Gastrocnemius medialis (tissue), 4 donors: ENCODE results near the gene UAP1L1. TPM values are rescaled to one million over a fixed set of nuclear protein-coding genes. Genes with fewer than 3 reads are reported as not detected.
"Not testable (repeated sequence)": the region's sequence is repeated elsewhere in the genome, so short reads cannot be mapped to it uniquely, and the experiment has no call there.

Experiments used
- ATAC-seq, 2 donors: fragments of 150-250 bp; one replicate each; pipeline ENCODE4 v1.9.1; 2016
- DNase-seq, 2 donors: peaks; one replicate each; pipeline ENCODE4 v3.0.0-alpha.2; 2019
- H3K27ac ChIP-seq, 4 donors: fragments of 200-600 bp; sonication (generic); 1 replicate in 1 of 4; 2 replicates in 3 of 4; pipeline ENCODE4 v1.5.1; 2016 to 2018; ENCODE audit warnings: mild to moderate bottlenecking in 2 of 4, moderate library complexity in 1 of 4
- H3K27me3 ChIP-seq, 3 donors: fragments of 200-600 bp; sonication (generic) in 2 of 3; 1 replicate in 1 of 3; 2 replicates in 2 of 3; pipeline versions ENCODE4 v1.5.1 to v1.6.0; 2016 to 2019; ENCODE audit warnings: mild to moderate bottlenecking in 1 of 3, moderate library complexity in 1 of 3
- H3K36me3 ChIP-seq, 2 donors: fragments of 200-600 bp; sonication (generic) in 1 of 2; one replicate each; pipeline ENCODE4 v1.5.1; 2017 to 2018
- H3K4me1 ChIP-seq, 2 donors: fragments of 200-600 bp; sonication (generic) in 1 of 2; one replicate each; pipeline ENCODE4 v1.5.1; 2016 to 2017; ENCODE audit warnings: mild to moderate bottlenecking in 2 of 2
- H3K4me3 ChIP-seq, 4 donors: fragments of 200-600 bp; sonication (generic) in 3 of 4; 1 replicate in 1 of 4; 2 replicates in 3 of 4; pipeline ENCODE4 v1.5.1; 2016 to 2019; ENCODE audit warnings: mild to moderate bottlenecking in 2 of 4
- H3K9me3 ChIP-seq, 3 donors: fragments of 200-600 bp; sonication (generic) in 2 of 3; 1 replicate in 1 of 3; 2 replicates in 2 of 3; pipeline ENCODE4 v1.5.1; 2016 to 2019
- POLR2A ChIP-seq, 2 donors: fragments of 450-650 bp; IDR thresholded peaks; one replicate each; pipeline ENCODE4 v1.6.1; 2017; ENCODE audit warnings: antibody characterized with exemption in 2 of 2, mild to moderate bottlenecking in 2 of 2, moderate library complexity in 2 of 2
- in situ Hi-C, 4 donors: fragments of 200-750 bp; cut with MboI; loops; one replicate each; pipeline versions ENCODE4 v1.15.0 to v1.8.0; 2017; ENCODE audit warnings: low sequenced_read_pairs in 4 of 4
- intact Hi-C: fragments of 100-400 bp; cut with DNase I; formaldehyde crosslinking; loops from one replicate; pipeline ENCODE4 v1.15.1; 2023; ENCODE audit warnings: low total_unique reads
- total RNA-seq, 4 donors: library from RNA; depleted of rRNA; stranded (reverse); fragments of >200 nt; gene quantifications; one replicate each; pipeline versions ENCODE4 v1.1.0 to v1.2.3, GENCODE V29; 2016
- TF ChIP-seq, protein P1 (sequence below), 5 experiments: fragments of 450-650 bp in 3 of 5; fragments of 200-600 bp in 2 of 5; sonication (generic) in 2 of 5; IDR thresholded peaks in 4 of 5; conservative IDR thresholded peaks in 1 of 5; 1 replicate in 4 of 5; 2 replicates in 1 of 5; pipeline ENCODE4 v1.5.1; 2016 to 2019; ENCODE audit warnings: antibody characterized with exemption in 5 of 5, mild to moderate bottlenecking in 3 of 5, moderate library complexity in 3 of 5

The UAP1L1 gene
- total RNA-seq, 4 donors from 2014 or later: 0.49 to 2.5 (median 1.5) TPM

DNA sequence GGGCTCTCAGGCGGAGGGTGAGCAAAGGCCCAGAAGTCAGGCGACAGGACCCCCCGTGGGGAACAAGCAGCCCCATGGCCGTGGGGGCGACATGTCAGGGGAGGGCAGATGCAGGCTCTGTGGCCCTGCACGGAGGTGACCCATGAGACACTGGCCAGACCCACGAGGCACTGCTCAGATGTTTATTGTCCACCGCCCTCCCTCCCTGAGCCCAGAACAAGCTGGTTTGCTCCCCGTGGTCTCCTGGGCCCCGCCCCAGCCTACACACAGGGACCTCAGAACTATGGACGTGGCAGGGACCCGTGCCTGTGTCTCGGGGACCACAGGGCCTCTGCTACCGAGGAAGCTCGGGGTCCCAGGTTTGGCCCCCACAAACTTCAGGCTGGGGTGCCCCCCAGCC is 47.3 kb upstream of the UAP1L1 start:
- Histone ChIP-seq H3K36me3 (no peaks in the 10 kb centered on the region), H3K4me1 (peaks cover 21 to 23% of the 10 kb centered on the region in 2 donors), H3K4me3 (no peak overlapping the region), H3K27me3 (peaks cover 0 to 6% (median 0%) of the 10 kb centered on the region in 3 donors), H3K27ac (no peak overlapping the region), H3K9me3 (no peaks in the 10 kb centered on the region)
- ATAC-seq: no peak
- no peak for DNase-seq
- in situ Hi-C loops: loop anchor here in 3 of 4 donors (5.0 to 10.0 kb wide), 3 partner anchors 85 to 245 kb away; partner anchors contain the start of genes C8G (in 1 of the 3) and FBXW5 (in 1 of the 3)
- TF ChIP-seq, protein P1, sequence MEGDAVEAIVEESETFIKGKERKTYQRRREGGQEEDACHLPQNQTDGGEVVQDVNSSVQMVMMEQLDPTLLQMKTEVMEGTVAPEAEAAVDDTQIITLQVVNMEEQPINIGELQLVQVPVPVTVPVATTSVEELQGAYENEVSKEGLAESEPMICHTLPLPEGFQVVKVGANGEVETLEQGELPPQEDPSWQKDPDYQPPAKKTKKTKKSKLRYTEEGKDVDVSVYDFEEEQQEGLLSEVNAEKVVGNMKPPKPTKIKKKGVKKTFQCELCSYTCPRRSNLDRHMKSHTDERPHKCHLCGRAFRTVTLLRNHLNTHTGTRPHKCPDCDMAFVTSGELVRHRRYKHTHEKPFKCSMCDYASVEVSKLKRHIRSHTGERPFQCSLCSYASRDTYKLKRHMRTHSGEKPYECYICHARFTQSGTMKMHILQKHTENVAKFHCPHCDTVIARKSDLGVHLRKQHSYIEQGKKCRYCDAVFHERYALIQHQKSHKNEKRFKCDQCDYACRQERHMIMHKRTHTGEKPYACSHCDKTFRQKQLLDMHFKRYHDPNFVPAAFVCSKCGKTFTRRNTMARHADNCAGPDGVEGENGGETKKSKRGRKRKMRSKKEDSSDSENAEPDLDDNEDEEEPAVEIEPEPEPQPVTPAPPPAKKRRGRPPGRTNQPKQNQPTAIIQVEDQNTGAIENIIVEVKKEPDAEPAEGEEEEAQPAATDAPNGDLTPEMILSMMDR (IDR thresholded peaks at IDR 0.05 in 4 of 5, conservative IDR thresholded peaks at IDR 0.05 in 1 of 5): no peak
- no peak for TF ChIP-seq POLR2A (IDR thresholded peaks at IDR 0.05)
- intact Hi-C loops: no loop called here

DNA sequence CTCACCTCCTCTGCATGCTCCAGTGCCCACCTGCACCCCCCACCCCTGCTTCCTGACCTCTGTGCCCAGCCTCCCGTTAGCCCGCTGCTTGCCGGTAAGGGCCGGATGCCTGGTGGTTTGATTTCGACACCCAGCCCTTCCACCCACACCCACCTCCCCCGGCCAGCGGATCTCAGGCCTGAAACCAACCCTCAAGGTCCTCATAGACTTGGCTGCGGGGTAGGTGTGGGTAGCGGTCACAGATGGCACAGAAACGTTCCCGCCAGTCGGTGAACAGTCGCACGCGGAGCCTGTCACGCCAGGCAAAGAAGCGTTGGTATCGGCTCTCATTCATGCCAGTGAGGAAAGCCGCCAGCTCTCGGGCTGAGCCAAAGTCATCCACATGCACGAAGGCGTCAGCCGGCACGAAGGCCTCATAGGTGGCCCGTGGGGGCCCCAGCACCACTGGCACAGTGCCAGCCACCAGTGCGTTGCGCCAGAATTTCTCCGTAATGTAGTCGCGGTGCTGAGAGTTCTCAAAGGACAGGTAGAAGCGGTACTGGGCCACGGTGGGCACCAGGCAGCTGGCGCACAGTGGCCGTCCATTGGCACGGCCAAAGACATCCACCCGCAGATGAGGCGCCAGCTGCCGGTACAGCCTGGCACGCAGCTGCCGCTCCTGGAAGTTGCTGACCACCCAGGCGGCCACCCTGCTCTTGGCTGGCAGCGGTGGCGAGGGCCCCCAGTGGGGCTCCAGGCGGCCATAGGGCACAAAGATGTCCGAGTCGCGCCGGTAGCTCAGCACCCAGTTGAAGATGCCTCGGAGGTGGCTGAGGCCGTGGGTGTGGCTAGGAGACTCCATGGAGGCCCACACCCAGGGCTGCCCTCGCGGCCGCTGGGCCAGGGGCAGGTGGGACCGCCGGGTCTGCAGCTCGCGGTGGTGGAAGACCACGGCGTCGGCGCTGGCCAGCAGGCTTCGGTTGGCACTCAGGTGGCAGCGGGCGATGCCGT is 46.5 kb upstream of the UAP1L1 start:
- Histone ChIP-seq H3K4me1 (peaks cover 23% of the 10 kb centered on the region in 2 donors), H3K9me3 (no peaks in the 10 kb centered on the region), H3K4me3 (no peak overlapping the region), H3K36me3 (no peaks in the 10 kb centered on the region), H3K27me3 (peaks cover 0 to 6% (median 0%) of the 10 kb centered on the region in 3 donors), H3K27ac (no peak overlapping the region)
- no peak for TF ChIP-seq POLR2A (IDR thresholded peaks at IDR 0.05)
- TF ChIP-seq, protein P1 (IDR thresholded peaks at IDR 0.05 in 4 of 5, conservative IDR thresholded peaks at IDR 0.05 in 1 of 5): no peak
- intact Hi-C loops (no loop called here), in situ Hi-C loops (loop anchor here in 3 of 4 donors (5.0 to 10.0 kb wide), 3 partner anchors 86 to 246 kb away; partner anchors contain the start of genes C8G (in 1 of the 3) and FBXW5 (in 1 of the 3))
- no peak for DNase-seq
- no peak for ATAC-seq

DNA sequence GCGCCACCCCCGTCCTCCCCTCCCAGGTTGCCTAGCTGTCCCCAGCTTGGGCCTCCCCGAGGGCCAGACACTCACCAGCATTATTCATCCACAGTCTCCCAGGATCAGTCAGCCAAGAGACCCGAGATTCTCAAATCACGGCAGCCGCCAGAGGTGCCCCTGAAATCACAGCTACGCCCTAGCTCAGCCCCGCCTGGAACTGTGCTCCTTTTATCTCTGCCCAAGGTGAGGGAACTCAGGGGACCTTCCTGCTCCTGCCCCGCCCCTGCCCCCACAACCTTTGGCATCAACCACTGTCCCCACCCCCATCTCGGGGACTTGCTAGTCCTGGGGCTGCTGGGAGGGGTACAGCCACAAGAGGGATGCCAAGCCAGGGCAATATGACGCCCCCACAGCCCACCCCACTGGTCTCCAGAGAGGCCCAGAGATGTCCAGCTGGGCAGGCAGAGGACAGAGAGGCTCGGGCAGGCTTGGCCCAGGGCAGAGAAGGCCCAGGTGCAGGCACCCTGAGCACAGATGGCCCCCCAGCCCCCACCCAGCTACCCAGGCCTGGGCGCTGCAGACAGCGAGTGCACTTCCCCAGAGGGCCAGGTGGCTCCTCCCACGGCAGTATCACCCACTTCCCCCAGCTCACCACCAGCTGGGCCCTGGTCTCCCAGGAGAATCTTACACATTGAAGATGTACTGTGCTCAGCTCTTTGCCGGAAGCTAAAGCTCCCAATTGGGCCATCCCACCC is 45.2 kb upstream of the UAP1L1 start, which contains the start of gene FUT7:
Gene FUT7, minus strand, starts transcription at position 185 of the 737 bp plus-strand sequence. Its CDS starts 97 bp downstream, at position 88.
- no peak for DNase-seq
- Histone ChIP-seq H3K4me3 (no peak within 1 kb of the TSS), H3K36me3 (no peaks in the 10 kb centered on the region), H3K27me3 (peaks cover 0 to 6% (median 0%) of the 10 kb centered on the region in 3 donors), H3K9me3 (no peaks in the 10 kb centered on the region), H3K27ac (no peak within 1 kb of the TSS), H3K4me1 (peaks cover 16 to 17% of the 10 kb centered on the region in 2 donors)
- intact Hi-C loops (no loop called here), in situ Hi-C loops (loop anchor here in 3 of 4 donors (5.0 to 10.0 kb wide), 3 partner anchors 87 to 247 kb away; partner anchors contain the start of genes C8G (in 1 of the 3) and FBXW5 (in 1 of the 3))
- TF ChIP-seq POLR2A (IDR thresholded peaks at IDR 0.05): no peak
- TF ChIP-seq, protein P1 (IDR thresholded peaks at IDR 0.05 in 4 of 5, conservative IDR thresholded peaks at IDR 0.05 in 1 of 5): no peak
- no peak for ATAC-seq

DNA sequence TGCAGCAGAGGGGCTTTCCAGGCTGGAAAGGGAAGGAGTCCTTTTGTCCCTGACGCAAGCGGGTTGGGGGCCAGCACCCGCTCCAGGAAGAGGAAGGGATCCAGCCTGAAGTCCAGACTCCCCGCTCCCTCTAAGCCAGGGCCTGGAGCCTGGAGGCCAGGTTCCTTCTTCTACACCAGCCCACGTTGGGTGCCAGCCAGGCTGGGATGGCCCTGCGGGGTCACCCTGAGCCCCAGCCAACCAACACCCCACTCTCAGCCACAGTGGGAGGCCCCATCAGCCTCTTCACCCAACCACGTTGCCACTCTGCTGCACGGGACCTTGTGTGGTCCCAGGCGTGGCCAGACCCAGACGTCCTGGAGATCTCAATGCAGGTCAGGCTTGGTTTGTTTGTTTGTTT is 44.5 kb upstream of the UAP1L1 start:
- Histone ChIP-seq H3K4me3 (peak overlapping the region in 1 of 4 donors; percentile 12), H3K27ac (no peak overlapping the region), H3K9me3 (no peaks in the 10 kb centered on the region), H3K36me3 (no peaks in the 10 kb centered on the region), H3K27me3 (peaks cover 0 to 6% (median 0%) of the 10 kb centered on the region in 3 donors), H3K4me1 (peaks cover 11 to 13% of the 10 kb centered on the region in 2 donors)
- intact Hi-C loops: no loop called here
- ATAC-seq: no peak
- TF ChIP-seq POLR2A (IDR thresholded peaks at IDR 0.05): no peak
- TF ChIP-seq, protein P1 (IDR thresholded peaks at IDR 0.05 in 4 of 5, conservative IDR thresholded peaks at IDR 0.05 in 1 of 5): no peak
- peak; percentile 35 to 53 for DNase-seq
- in situ Hi-C loops: loop anchor here in 3 of 4 donors (5.0 to 10.0 kb wide), 3 partner anchors 88 to 248 kb away; partner anchors contain the start of genes C8G (in 1 of the 3) and FBXW5 (in 1 of the 3)

DNA sequence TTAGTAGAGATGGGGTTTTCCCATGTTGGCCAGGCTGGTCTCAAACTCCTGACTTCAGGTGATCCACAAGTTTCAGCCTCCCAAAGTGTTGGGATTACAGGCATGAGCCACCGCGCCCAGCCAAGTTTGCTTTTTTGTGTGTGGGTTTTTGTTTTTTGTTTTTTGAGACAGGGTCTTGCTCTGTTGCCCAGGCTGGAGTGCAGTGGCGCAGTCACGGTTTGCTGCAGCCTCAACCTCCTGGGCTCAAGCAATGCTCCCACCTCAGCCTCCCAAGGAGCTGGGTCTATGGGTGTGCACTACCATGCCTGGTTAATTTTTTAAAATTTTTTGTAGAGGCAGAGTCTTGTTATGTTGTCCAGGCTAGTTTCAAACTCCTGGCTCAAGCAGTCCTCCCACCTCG is 43.8 kb upstream of the UAP1L1 start:
- Histone ChIP-seq H3K4me3 (peak overlapping the region in 1 of 4 donors; percentile 12), H3K4me1 (peaks cover 9 to 12% of the 10 kb centered on the region in 2 donors)
- in situ Hi-C loops: loop anchor here in 3 of 4 donors (5.0 to 10.0 kb wide), 3 partner anchors 89 to 249 kb away; partner anchors contain the start of genes C8G (in 1 of the 3) and FBXW5 (in 1 of the 3)
- H3K27ac ChIP-seq, H3K36me3 ChIP-seq, DNase-seq, ATAC-seq, intact Hi-C loops, H3K9me3 ChIP-seq, H3K27me3 ChIP-seq: not testable (repeated sequence)
